Activated CD4-positive, CD25-positive, alpha-beta regulatory T cell (primary cell): ENCODE measurements around the gene ASTN1.

Experiments used
- DNase-seq, 4 experiments: peaks; one replicate each; lab custom pipeline; 2025; lab: John Stamatoyannopoulos, UW

ASTN1 gene

GRCh38 chr1:177163844-177164379, 600 bp downstream of the ASTN1 start:
- no peak for DNase-seq

GRCh38 chr1:177162243-177162642, 2.3 kb downstream of the ASTN1 start:
- no peak for DNase-seq

- no peak for DNase-seq
Observed at GRCh38 chr1:177146499-177146898, 18.0 kb downstream of the ASTN1 start.

- DNase-seq, result no peak
Observed at GRCh38 chr1:177145106-177146070, 19.1 kb downstream of the ASTN1 start.

- DNase-seq, result no peak
Observed at GRCh38 chr1:177142791-177143271, 21.7 kb downstream of the ASTN1 start.

GRCh38 chr1:177142010-177142409, 22.5 kb downstream of the ASTN1 start:
- DNase-seq, result no peak

- no peak for DNase-seq
Observed at GRCh38 chr1:177138347-177138746, 26.2 kb downstream of the ASTN1 start.

GRCh38 chr1:177137814-177138213, 26.7 kb downstream of the ASTN1 start:
- DNase-seq, result no peak

GRCh38 chr1:177135250-177135649, 29.3 kb downstream of the ASTN1 start:
- DNase-seq, result no peak

- no peak for DNase-seq
Observed at GRCh38 chr1:177133977-177134538, 30.5 kb downstream of the ASTN1 start.

GRCh38 chr1:177132141-177132540, 32.4 kb downstream of the ASTN1 start:
- DNase-seq, result no peak

GRCh38 chr1:177131723-177132122, 32.8 kb downstream of the ASTN1 start:
- DNase-seq, result no peak

GRCh38 chr1:177130451-177130945, 34.0 kb downstream of the ASTN1 start:
- DNase-seq, result no peak

- no peak for DNase-seq
Observed at GRCh38 chr1:177128665-177129281, 35.7 kb downstream of the ASTN1 start.

- DNase-seq, result no peak
Observed at GRCh38 chr1:177126267-177126666, 38.2 kb downstream of the ASTN1 start.

- DNase-seq, result no peak
Observed at GRCh38 chr1:177124577-177125278, 39.8 kb downstream of the ASTN1 start.

GRCh38 chr1:177122461-177123251, 41.9 kb downstream of the ASTN1 start:
- no peak for DNase-seq

- DNase-seq, result no peak
Observed at GRCh38 chr1:177119311-177119710, 45.2 kb downstream of the ASTN1 start.

- DNase-seq, result no peak
Observed at GRCh38 chr1:177118901-177119300, 45.6 kb downstream of the ASTN1 start.

GRCh38 chr1:177116941-177117340, 47.6 kb downstream of the ASTN1 start:
- no peak for DNase-seq
